HG03460 (cell line): Measurements from ENCODE around the gene ASTN2.

Source experiments
- ATAC-seq: cut with Tn5 transposase; IDR thresholded peaks from one replicate; pipeline ENCODE4 v1.9.1; 2021; ENCODE audit not compliant: unreplicated experiment

The ASTN2 gene

DNA sequence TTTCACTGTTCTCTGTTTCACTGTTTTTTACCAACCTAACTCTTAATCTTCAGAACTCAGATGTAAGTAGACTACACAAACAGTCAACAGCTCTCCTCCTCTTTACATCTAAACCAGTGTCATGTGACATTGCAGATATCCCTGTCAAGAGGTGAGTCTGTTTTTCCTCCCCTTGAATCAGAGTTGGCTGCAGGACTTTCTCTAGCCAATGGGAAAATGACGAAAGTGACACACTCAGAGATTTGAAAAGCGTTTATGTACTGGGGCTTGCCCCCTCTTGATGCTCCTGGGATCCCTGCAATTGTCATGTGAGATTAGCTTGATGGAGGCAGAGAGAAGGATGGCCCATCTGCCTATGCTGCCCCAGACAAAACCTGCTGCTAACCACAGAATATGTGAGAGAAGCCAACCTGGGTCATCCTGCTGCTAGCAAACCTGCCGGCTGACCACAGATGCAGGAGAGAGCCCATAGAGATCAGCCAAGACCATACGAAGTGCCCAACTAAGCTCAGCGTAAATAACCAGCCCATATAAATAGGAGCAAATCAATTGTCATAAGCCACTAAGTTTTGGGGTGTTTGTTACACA, 111.1 kb downstream of the ASTN2 start:
- no peak for ATAC-seq

- no peak for ATAC-seq
Observed at GRCh38 chr9:117302487-117302886, 112.4 kb downstream of the ASTN2 start.

DNA sequence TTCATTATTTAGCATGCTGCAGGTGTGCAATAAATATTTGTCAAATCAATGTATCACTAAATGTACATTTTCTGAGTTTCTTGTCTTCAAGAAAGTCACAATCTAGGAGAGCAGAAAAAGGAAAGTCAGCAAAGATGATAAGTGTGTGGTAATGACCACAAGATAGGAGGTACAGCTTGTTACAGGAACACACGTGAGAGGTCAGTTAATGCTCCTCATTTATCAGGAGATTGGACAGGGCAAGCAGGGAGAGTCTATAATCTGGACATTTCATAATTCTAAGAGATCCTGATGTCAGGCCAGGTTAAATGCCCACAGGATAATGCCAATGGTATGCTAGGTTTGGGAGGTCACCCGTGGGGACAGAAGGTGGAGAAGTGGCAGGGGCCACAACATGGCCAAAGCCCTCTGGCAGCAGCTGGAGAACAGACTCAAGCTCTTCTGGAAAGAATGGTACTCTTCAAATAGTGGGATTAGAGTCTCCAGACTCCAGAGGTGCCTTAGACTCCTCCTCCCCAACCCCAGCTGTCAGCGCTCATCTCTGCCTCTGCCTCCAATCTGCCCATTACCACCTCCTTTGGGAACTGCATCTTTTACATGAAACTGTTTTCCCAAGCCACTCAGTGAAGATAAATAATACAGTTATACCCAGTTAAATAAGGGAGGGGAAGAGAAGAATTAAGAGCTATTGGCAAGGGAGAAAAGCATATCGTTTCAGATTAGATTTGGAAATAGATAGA, 114.3 kb downstream of the ASTN2 start:
- ATAC-seq = no peak

GRCh38 chr9:117296453-117296852, 118.4 kb downstream of the ASTN2 start:
- no peak for ATAC-seq

DNA sequence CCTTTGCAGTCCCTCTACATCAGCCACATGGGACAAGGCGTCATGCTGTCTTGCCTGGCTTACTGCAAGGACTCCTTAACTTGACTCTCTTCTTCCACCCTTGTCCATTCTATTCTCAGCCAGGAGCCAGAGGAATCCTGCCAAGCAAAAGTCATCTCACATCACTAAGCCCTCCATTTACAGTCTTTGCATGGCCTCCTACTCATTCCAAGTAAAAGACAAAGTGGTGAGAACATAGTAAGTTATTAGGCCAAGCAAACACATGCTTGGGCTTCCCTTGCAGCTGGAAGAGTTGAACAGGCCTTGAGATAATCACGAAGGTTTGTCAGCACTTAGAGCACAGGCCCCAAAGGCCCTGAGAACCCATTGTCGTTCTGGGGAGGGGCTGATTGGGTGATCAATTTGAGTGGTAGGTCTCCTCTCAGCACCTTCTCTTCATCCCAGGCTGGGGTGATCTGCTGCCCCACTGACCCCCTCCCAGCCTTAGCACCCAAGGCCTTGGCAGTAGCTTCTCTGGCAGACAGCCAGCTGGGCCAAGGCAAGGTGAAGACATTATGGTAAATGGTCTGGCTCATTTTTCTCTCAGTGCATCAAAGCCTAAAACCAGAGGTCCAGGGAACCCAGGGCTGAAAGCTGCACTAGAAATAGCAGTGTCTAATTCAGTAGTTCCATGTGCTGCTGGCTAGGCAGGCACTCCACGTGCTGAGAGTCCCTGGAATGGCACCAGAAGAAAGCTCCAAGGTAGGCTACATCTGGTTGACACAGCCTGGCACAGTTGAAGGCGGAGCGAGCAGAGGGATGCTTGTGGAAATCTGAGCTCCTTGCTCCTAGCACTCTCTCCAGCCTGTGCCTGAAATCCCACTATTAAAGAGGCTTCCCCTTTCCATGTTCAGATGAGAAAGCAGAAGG, 121.4 kb downstream of the ASTN2 start:
- ATAC-seq = no peak

DNA sequence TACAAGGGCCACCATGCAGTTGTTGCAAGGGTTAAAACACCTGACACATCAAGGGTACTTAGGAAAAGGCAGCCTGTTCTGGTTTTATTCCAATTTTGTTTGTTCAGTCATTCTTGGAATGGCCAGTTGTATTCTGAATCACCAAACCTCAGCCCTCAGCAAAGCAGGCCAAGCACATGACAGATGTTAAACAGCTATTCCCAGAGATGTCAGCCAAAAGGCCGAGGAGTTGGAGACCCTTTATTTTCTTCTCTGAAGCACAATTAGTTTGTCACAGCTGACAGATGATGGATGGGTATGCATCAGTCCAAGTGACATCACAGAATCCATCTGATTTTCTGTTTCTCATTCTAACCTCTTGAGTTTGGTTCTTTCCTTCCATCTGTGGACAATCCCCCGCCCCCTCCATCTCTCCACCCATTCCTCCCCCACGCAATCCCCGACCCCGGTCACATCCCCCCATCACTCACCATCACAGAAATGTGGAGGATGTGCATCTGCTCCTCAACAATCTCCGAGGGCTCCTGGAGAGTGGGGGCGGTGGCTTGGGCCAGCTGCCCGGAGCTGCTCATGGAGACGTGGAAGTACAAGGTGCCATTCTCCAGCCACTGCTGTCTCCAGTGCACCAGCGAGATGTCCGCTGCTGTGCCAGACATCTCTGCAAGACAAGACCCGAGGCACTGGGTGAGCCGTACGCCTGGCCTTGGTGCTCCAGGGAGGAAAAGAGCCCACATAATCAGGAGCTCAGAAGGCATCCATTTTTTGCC, 123.8 kb downstream of the ASTN2 start:
- ATAC-seq = no peak

- no peak for ATAC-seq
Observed at GRCh38 chr9:117290306-117290840, 124.5 kb downstream of the ASTN2 start.

GRCh38 chr9:117286245-117286644, 128.6 kb downstream of the ASTN2 start:
- ATAC-seq = no peak

DNA sequence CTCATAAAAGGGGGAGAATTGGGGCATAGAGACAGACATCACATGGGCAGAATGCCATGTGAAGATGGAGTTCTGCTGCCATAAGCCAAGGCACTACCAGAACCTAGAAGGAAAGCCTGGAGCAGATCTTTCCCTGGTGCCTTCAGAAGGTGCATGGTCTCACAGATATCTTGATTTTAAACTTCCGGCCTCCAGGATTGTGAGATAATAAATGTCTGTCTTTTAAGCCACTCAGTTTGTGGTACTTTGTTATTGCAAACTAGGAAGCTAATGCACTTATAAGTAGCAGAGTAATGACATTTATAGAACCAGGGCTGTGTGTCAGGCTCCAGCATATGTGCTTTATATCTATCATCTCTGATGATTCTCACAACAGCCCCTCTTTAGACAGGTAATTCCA, 130.4 kb downstream of the ASTN2 start:
- ATAC-seq = no peak

DNA sequence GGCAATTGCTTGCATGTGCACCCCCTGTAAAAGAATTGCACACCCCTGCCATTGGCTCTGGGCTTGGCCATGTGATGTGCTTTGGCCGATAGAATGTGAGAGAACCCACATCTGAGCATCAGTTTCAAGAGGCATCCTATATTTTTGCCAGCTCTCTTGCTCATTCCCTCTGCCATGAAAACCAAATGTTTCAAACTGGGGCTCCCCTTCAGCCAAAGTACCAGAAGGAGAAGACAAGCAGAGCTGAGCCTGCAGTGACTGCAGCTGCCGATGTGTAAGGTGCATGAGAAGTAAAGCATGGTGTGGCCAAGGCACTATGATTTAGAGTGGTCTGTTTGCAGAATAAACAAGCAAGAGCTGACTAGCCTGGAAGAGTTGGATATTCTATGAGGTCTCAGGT, 132.3 kb downstream of the ASTN2 start:
- ATAC-seq = no peak

- ATAC-seq = no peak
Observed at GRCh38 chr9:117278471-117279035, 136.3 kb downstream of the ASTN2 start.

DNA sequence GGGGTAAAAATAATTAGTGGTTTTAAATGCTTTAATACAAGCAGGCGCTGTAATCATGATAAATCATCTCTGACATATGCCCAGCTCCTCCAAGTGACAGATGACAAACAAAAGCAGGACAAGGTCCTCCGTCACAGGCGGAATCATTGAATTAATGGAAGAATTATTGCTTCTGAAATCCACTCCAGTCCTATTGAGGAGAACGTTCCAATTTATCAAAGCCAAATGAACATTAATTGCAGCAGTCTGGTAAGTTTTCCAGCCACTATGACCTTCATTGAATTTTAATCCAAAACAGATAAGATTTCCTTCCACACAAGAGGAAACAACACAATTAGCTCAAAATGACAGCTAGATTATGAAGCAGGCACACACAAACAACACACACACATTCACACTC, 136.8 kb downstream of the ASTN2 start:
- no peak for ATAC-seq

GRCh38 chr9:117276444-117276843, 138.4 kb downstream of the ASTN2 start:
- ATAC-seq = no peak

GRCh38 chr9:117273612-117274011, 141.2 kb downstream of the ASTN2 start:
- ATAC-seq = no peak

GRCh38 chr9:117268847-117269446, 145.9 kb downstream of the ASTN2 start:
- ATAC-seq = no peak

GRCh38 chr9:117266855-117267497, 147.9 kb downstream of the ASTN2 start:
- no peak for ATAC-seq

DNA sequence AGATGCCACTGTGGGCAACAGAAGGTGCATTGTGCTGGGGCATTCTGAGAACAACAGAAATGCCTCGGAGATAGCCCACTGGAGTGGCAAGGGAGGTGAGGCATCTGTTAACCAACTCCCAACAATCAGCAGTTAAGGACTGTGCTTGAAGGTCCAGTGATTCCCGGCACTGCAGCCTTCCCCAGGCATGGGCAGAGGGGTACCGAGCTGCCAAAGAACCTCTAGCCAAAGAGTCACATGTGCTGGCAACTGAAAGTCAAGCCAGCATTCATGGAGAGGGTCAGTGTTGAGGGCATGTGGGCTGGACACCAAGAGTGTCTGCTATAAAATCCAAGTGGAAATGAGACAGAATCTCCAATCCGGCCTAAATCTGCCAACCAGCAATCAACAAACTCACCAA, 149.6 kb downstream of the ASTN2 start:
- no peak for ATAC-seq

DNA sequence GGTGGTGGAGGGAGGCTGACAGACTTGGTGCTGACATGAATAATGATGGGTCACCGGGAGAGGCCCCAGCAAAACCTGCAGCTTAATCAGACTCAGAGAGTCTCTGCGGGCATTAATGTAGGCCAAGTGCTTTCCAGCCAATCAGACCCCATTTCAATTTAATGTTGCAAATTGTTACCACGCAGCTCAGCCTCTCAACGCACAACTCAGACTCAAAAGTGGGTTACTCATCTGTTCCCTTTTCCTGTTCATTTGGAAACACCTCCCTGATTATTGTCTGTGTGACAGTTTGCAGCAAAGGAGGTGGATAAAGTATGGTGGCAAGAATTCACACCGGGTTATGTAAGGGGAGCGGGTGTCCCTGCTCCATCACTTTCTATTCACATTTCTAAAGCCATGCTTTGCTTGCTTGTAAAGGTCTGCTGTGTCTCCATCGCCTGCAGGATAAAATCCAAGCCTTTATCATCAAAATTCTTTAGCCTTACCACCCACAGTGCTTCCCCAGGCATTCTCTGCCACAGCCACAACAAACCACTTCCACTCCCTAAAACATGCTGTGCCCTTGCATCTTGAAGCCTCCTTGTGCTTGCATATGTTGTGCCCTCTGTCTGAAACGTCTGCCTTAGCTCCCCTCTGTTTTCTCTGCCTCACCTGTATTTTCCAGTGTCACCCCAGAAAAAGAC, 156.5 kb downstream of the ASTN2 start:
- ATAC-seq = no peak

- no peak for ATAC-seq
Observed at GRCh38 chr9:117253261-117253660, 161.6 kb downstream of the ASTN2 start.
